ENCODE data around the gene UBR2. TPM values are rescaled to one million over a fixed set of nuclear protein-coding genes. Genes with fewer than 3 reads are reported as not detected.
"Not testable (repeated sequence)": the region's sequence is repeated elsewhere in the genome, so short reads cannot be mapped to it uniquely, and the experiment has no call there.

The UBR2 gene
- total RNA-seq, 2 experiments from 2014 or later: 23.9 to 28.1 TPM

GRCh38 chr6:42569102-42570028, 5.5 kb downstream of the UBR2 start:
- Mint-ChIP-seq H3K27me3 (no peaks in the 10 kb centered on the region), H3K9me3 (ENCODE audit: low read depth) (no peaks in the 10 kb centered on the region), H3K4me1 (peaks cover 57% of the 10 kb centered on the region), H3K27ac (peak overlapping the region; percentile 79), H3K36me3 (ENCODE audit: low read depth) (peaks cover 37% of the 10 kb centered on the region), H3K4me3 (no peak overlapping the region)
- DNase-seq (no peak), ATAC-seq (peak; percentile 66)
- intact Hi-C loops (cut with DNase I, micrococcal nuclease): loop anchor here (2.0 to 10.0 kb wide), 7 partner anchors 33 to 785 kb away; partner anchors contain the start of genes BICRAL (in 1 of the 2), CUL7 (in 1 of the 2), KLC4 (in 1 of the 2) and MRPL2 (in 1 of the 2)
- ChIA-PET POLR2A (interaction anchor here (0.6 to 1.0 kb wide), 3 partner anchors 126 to 361 kb away, joined by 3 to 4 read pairs (median 4); no protein-coding TSS in a partner anchor), CTCF (interaction anchor here (0.8 to 1.7 kb wide), 9 partner anchors 8 to 191 kb away, joined by 3 to 8 read pairs (median 4); no protein-coding TSS in a partner anchor)

DNA sequence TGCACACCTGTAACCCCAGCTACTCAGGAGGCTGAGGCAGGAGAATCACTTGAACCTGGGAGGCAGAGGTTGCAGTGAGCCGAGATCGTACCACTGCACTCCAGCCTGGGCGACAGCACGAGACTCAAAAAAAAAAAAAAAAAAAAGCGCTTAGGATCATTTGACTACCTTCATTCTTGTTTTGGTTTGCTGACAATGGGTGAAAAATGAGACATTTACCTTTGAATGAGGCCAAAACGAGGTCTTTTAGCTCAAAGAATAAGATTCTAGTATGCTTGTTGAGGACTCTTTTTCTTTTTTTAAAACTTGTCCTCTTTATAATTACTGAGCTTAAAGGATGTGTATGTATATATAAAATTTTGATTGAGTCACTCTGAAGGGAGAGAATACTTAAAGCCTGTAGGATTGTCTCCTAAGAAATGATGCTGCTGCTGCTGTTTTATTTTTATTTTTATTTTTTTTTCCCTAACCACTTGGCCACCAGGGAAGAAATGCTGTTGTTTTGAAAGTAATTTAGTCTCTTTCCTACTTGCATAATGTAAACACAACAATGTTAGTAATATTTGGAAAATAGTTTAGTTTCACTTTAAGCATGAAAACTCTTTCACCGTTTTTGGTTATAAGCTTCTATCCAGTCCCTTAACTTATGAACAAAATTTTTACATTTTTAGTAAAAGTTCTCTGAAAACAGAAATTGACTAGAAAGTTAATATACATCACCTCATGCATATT, 7.9 kb downstream of the UBR2 start:
- peak overlapping the region; percentile 25 for H3K27ac Mint-ChIP-seq
- intact Hi-C loops (cut with DNase I, micrococcal nuclease): no loop called here

DNA sequence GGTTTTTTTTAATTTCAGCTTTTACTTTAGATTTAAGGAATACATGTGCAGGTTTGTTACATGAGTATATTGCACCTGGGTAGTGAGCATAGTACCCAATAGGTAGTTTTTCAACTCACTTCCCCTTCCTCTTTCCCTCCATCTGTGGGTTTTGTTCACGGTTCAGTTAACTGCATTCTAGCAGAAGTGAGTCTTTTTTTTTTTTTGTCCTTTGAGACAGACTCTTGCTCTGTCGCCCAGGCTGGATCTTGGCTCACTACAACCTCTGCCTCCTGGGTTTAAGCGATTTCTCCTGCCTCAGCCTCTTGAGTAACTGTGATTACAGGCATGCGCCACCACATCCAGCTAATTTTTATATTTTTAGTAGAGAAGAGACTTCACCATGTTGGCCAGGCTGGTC, 8.7 kb downstream of the UBR2 start:
- ChIA-PET CTCF (interaction anchor here (0.7 to 1.4 kb wide), 4 partner anchors 9 to 529 kb away, joined by 4 to 5 read pairs (median 4); no protein-coding TSS in a partner anchor), POLR2A (interaction anchor here (1.0 kb wide), 1 partner anchor 9 kb away, joined by 3 read pairs; the partner anchor contains the start of gene UBR2)
- Mint-ChIP-seq H3K4me3 (no peak overlapping the region), H3K27me3 (no peaks in the 10 kb centered on the region), H3K9me3 (ENCODE audit: low read depth) (no peaks in the 10 kb centered on the region), H3K36me3 (ENCODE audit: low read depth) (peaks cover 31% of the 10 kb centered on the region), H3K27ac (peak overlapping the region; percentile 53), H3K4me1 (peaks cover 47% of the 10 kb centered on the region)
- ATAC-seq: no peak
- intact Hi-C loops (cut with DNase I, micrococcal nuclease): no loop called here
- DNase-seq: no peak

More for the DNA sequence above, 7.9 kb downstream of the UBR2 start:
- Mint-ChIP-seq H3K4me1 (peaks cover 54% of the 10 kb centered on the region), H3K27me3 (no peaks in the 10 kb centered on the region), H3K9me3 (ENCODE audit: low read depth) (no peaks in the 10 kb centered on the region), H3K4me3 (peak overlapping the region; percentile 19), H3K36me3 (ENCODE audit: low read depth) (peaks cover 35% of the 10 kb centered on the region)
- no peak for DNase-seq
- POLR2A ChIA-PET: interaction anchor here (1.0 kb wide), 1 partner anchor 8 kb away, joined by 3 read pairs; the partner anchor contains the start of gene UBR2
- ATAC-seq: no peak
- CTCF ChIA-PET: interaction anchor here (0.7 to 1.4 kb wide), 6 partner anchors 10 to 528 kb away, joined by 3 to 5 read pairs (median 4); no protein-coding TSS in a partner anchor

- CTCF ChIA-PET, POLR2A ChIA-PET: not testable (repeated sequence)
- H3K4me1 Mint-ChIP-seq: peaks cover 40% of the 10 kb centered on the region
Observed at GRCh38 chr6:42576538-42576937, 12.7 kb downstream of the UBR2 start.

DNA sequence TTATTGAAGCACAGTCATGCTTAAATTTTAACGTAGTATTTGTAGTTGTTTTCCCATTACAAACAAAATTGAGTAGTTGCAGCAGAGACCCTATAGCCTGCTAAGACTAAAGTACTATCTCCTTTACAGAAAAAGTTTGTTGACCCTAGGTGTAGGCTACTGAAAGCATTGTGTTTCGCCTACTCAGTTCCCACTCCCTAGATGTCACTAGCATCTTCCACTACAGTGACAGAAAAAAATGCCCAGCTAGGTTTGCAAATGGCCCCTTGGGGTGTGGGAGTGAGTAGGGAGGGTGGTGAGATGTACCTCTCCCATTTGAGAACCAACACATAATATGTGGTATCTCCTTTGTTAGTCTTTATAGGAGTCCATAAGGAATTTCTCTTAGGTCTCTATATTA, 34.5 kb downstream of the UBR2 start:
- ATAC-seq (no peak), DNase-seq (no peak)
- Mint-ChIP-seq H3K9me3 (ENCODE audit: low read depth) (no peaks in the 10 kb centered on the region), H3K27ac (no peak overlapping the region), H3K36me3 (ENCODE audit: low read depth) (peaks cover 34% of the 10 kb centered on the region), H3K4me1 (peaks cover 4% of the 10 kb centered on the region), H3K4me3 (no peak overlapping the region), H3K27me3 (no peaks in the 10 kb centered on the region)
- intact Hi-C loops (cut with DNase I, micrococcal nuclease): no loop called here
- CTCF ChIA-PET: interaction anchor here (1.2 kb wide), 1 partner anchor 35 kb away, joined by 3 read pairs; no protein-coding TSS in a partner anchor
- POLR2A ChIA-PET: no interaction called here

More at GRCh38 chr6:42576538-42576937, 12.7 kb downstream of the UBR2 start:
- H3K27ac Mint-ChIP-seq; intact Hi-C loops (cut with DNase I, micrococcal nuclease); H3K9me3 Mint-ChIP-seq (ENCODE audit: low read depth); H3K27me3 Mint-ChIP-seq; H3K4me3 Mint-ChIP-seq; ATAC-seq; DNase-seq: not testable (repeated sequence)
- peaks cover 37% of the 10 kb centered on the region for H3K36me3 Mint-ChIP-seq (ENCODE audit: low read depth)

GRCh38 chr6:42599558-42599957, 35.7 kb downstream of the UBR2 start:
- Mint-ChIP-seq H3K4me1 (peaks cover 7% of the 10 kb centered on the region), H3K4me3 (no peak overlapping the region)
- CTCF ChIA-PET: interaction anchor here (0.7 to 1.2 kb wide), 3 partner anchors 12 to 28 kb away, joined by 3 to 4 read pairs (median 4); no protein-coding TSS in a partner anchor

DNA sequence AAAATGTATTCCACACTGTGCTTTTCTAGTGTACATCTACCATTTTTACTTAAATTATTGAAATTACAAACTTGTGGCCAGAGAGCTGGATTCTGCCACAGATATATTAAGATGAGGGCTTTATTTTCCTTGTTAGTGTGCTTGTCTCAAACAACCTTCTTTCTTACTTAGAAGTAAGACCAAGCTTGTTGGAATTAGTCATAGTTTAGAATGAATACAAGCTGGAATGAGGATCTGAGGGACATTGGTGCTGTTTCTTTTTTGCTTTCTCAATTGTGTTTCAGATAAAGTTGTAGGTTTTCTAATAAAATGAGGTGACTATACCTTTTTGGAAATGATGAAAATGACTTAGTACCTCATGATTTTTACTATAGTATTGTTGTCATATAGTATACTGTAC, 40.3 kb downstream of the UBR2 start:
- peak; percentile 49 for ATAC-seq
- H3K27ac Mint-ChIP-seq: no peak overlapping the region
- H3K4me3 Mint-ChIP-seq: no peak overlapping the region
- POLR2A ChIA-PET: interaction anchor here (0.6 kb wide), 1 partner anchor 40 kb away, joined by 3 read pairs; the partner anchor contains the start of gene UBR2
- H3K9me3 Mint-ChIP-seq (ENCODE audit: low read depth): no peaks in the 10 kb centered on the region
- no peak for DNase-seq
- H3K27me3 Mint-ChIP-seq: no peaks in the 10 kb centered on the region
- peaks cover 5% of the 10 kb centered on the region for H3K4me1 Mint-ChIP-seq
- H3K36me3 Mint-ChIP-seq (ENCODE audit: low read depth): peaks cover 15% of the 10 kb centered on the region
- intact Hi-C loops (cut with DNase I, micrococcal nuclease): loop anchor here in 1 of 2 experiments (5.0 kb wide), 1 partner anchor 37 kb away; no protein-coding TSS in a partner anchor
- CTCF ChIA-PET: interaction anchor here (0.5 to 1.6 kb wide), 7 partner anchors 8 to 259 kb away, joined by 3 to 6 read pairs (median 3); partner anchors contain the start of gene UBR2

More at GRCh38 chr6:42599558-42599957, 35.7 kb downstream of the UBR2 start:
- POLR2A ChIA-PET: no interaction called here
- intact Hi-C loops (cut with DNase I, micrococcal nuclease): no loop called here
- H3K9me3 Mint-ChIP-seq (ENCODE audit: low read depth): no peaks in the 10 kb centered on the region
- no peak overlapping the region for H3K27ac Mint-ChIP-seq
- H3K36me3 Mint-ChIP-seq (ENCODE audit: low read depth): peaks cover 35% of the 10 kb centered on the region
- no peaks in the 10 kb centered on the region for H3K27me3 Mint-ChIP-seq
- DNase-seq: no peak
- no peak for ATAC-seq

DNA sequence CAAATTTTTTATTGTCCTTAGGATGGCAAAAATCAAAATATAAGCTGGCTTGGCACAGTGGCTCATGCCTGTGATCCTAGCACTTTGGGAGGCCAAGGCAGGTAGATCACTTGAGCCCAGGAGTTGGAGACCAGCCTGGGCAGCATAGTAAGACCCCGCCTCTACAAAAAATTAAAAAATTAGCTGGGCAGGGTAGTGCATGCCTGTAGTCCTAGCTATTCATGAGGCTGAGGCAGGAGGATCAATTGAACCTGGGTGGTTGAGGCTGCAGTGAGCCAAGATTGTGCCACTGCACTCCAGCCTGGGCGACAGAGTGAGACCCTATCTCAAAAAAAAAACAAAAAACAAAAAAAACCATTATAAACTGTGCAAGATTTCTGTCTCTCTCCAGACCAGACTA, 40.9 kb downstream of the UBR2 start:
- ATAC-seq; DNase-seq; POLR2A ChIA-PET; H3K9me3 Mint-ChIP-seq (ENCODE audit: low read depth); H3K4me3 Mint-ChIP-seq; H3K4me1 Mint-ChIP-seq; H3K27ac Mint-ChIP-seq; H3K27me3 Mint-ChIP-seq: not testable (repeated sequence)
- CTCF ChIA-PET: interaction anchor here (1.1 kb wide), 1 partner anchor 21 kb away, joined by 3 read pairs; no protein-coding TSS in a partner anchor
- intact Hi-C loops (cut with DNase I, micrococcal nuclease): loop anchor here in 1 of 2 experiments (5.0 kb wide), 1 partner anchor 37 kb away; no protein-coding TSS in a partner anchor
- peaks cover 16% of the 10 kb centered on the region for H3K36me3 Mint-ChIP-seq (ENCODE audit: low read depth)

GRCh38 chr6:42610416-42610815, 46.6 kb downstream of the UBR2 start:
- H3K9me3 Mint-ChIP-seq (ENCODE audit: low read depth): no peaks in the 10 kb centered on the region
- CTCF ChIA-PET: interaction anchor here (0.6 to 1.4 kb wide), 3 partner anchors 18 to 63 kb away, joined by 3 to 4 read pairs (median 3); no protein-coding TSS in a partner anchor

GRCh38 chr6:42615518-42615917, 51.7 kb downstream of the UBR2 start:
- H3K27ac Mint-ChIP-seq: no peak overlapping the region
- H3K9me3 Mint-ChIP-seq (ENCODE audit: low read depth): no peaks in the 10 kb centered on the region
- intact Hi-C loops (cut with DNase I, micrococcal nuclease): no loop called here
- ChIA-PET CTCF (interaction anchor here (0.6 kb wide), 1 partner anchor 57 kb away, joined by 3 read pairs; no protein-coding TSS in a partner anchor), POLR2A (no interaction called here)
- H3K27me3 Mint-ChIP-seq: no peaks in the 10 kb centered on the region
- DNase-seq (no peak), ATAC-seq (no peak)
- H3K4me1 Mint-ChIP-seq: peaks cover 13% of the 10 kb centered on the region
- no peak overlapping the region for H3K4me3 Mint-ChIP-seq
- peaks cover 28% of the 10 kb centered on the region for H3K36me3 Mint-ChIP-seq (ENCODE audit: low read depth)

More at GRCh38 chr6:42610416-42610815, 46.6 kb downstream of the UBR2 start:
- Mint-ChIP-seq H3K27ac (peak overlapping the region; percentile 49), H3K4me1 (peaks cover 10% of the 10 kb centered on the region), H3K27me3 (no peaks in the 10 kb centered on the region), H3K36me3 (ENCODE audit: low read depth) (peaks cover 22% of the 10 kb centered on the region), H3K4me3 (no peak overlapping the region)
- POLR2A ChIA-PET: no interaction called here
- ATAC-seq: peak; percentile 94
- DNase-seq: no peak
- intact Hi-C loops (cut with DNase I, micrococcal nuclease): loop anchor here in 1 of 2 experiments (2.0 kb wide), 1 partner anchor 42 kb away; no protein-coding TSS in a partner anchor

All from activated CD4-positive, alpha-beta T cell treated with anti-CD3 and anti-CD28 coated beads for 36 hours (primary cell).